DND-41 (cell line): ENCODE data around the gene XNDC1N.
"Not testable (repeated sequence)": the region's sequence is repeated elsewhere in the genome, so short reads cannot be mapped to it uniquely, and the experiment has no call there.

Experiments used
- ATAC-seq: fragments of 200-7000 bp; cut with Tn5 transposase; 3 replicates; pipeline ENCODE4 v1.9.1; 2021; ENCODE audit warnings: low read depth; ENCODE audit not compliant: insufficient read depth
- DNase-seq: peaks from one replicate; pipeline ENCODE4 v3.0.0-alpha.2; 2020
- H2AFZ ChIP-seq: 2 replicates; pipeline ENCODE4 v1.6.0; 2012; ENCODE audit warnings: low read depth, low read length
- H3K27ac ChIP-seq: 2 replicates; pipeline ENCODE4 v1.5.1; 2012; ENCODE audit warnings: low read length, inconsistent platforms
- H3K27me3 ChIP-seq: fragments of 200-600 bp; sonication (generic); 2 replicates; pipeline ENCODE4 v1.6.0; 2012; ENCODE audit warnings: low read length, mild to moderate bottlenecking, inconsistent platforms; ENCODE audit not compliant: insufficient read depth, poor library complexity
- H3K36me3 ChIP-seq: 2 replicates; pipeline ENCODE4 v1.5.1; 2012; ENCODE audit warnings: low read length, inconsistent platforms; ENCODE audit not compliant: insufficient read depth
- H3K4me1 ChIP-seq: 2 replicates; pipeline ENCODE4 v1.5.1; 2012; ENCODE audit warnings: mild to moderate bottlenecking, low read length; ENCODE audit not compliant: insufficient read depth
- H3K4me2 ChIP-seq: 2 replicates; pipeline ENCODE4 v1.6.0; 2012; ENCODE audit warnings: mild to moderate bottlenecking, moderate library complexity, low read length, inconsistent platforms; ENCODE audit not compliant: insufficient read depth
- H3K4me3 ChIP-seq, 2 experiments: fragments of 200-600 bp in 1 of 2; shearing (Covaris generic) in 1 of 2; 2 replicates each; pipeline ENCODE4 v1.5.1; 2012 to 2016; ENCODE audit warnings: inconsistent platforms in 2 of 2, low read length in 2 of 2, mild to moderate bottlenecking in 2 of 2, low read depth in 1 of 2, moderate library complexity in 1 of 2
- H3K79me2 ChIP-seq: 2 replicates; pipeline ENCODE4 v1.6.0; 2012; ENCODE audit warnings: low read length, inconsistent platforms; ENCODE audit not compliant: insufficient read depth
- H3K9ac ChIP-seq: 2 replicates; pipeline ENCODE4 v1.6.0; 2012; ENCODE audit warnings: low read depth, mild to moderate bottlenecking, inconsistent platforms, low read length, moderate library complexity
- H3K9me3 ChIP-seq: 2 replicates; pipeline ENCODE4 v1.5.1; 2012; ENCODE audit warnings: low read length, moderate library complexity, mild to moderate bottlenecking, inconsistent platforms; ENCODE audit not compliant: insufficient read depth, severe bottlenecking
- H4K20me1 ChIP-seq: 2 replicates; pipeline ENCODE4 v1.6.0; 2012; ENCODE audit warnings: low read length; ENCODE audit not compliant: insufficient read depth
- EZH2 ChIP-seq: IDR thresholded peaks from 3 replicates; pipeline ENCODE4 v1.6.1; 2012; ENCODE audit warnings: borderline replicate concordance, low read depth, mild to moderate bottlenecking, moderate library complexity, low read length, inconsistent platforms; ENCODE audit not compliant: severe bottlenecking
- TF ChIP-seq, protein P1 (sequence below): IDR thresholded peaks from 2 replicates; pipeline ENCODE4 v1.5.1; 2012; ENCODE audit warnings: borderline replicate concordance, low read length, moderate library complexity, mild to moderate bottlenecking; ENCODE audit not compliant: poor library complexity, severe bottlenecking; ENCODE audit errors: extremely low read depth

Gene XNDC1N

DNA sequence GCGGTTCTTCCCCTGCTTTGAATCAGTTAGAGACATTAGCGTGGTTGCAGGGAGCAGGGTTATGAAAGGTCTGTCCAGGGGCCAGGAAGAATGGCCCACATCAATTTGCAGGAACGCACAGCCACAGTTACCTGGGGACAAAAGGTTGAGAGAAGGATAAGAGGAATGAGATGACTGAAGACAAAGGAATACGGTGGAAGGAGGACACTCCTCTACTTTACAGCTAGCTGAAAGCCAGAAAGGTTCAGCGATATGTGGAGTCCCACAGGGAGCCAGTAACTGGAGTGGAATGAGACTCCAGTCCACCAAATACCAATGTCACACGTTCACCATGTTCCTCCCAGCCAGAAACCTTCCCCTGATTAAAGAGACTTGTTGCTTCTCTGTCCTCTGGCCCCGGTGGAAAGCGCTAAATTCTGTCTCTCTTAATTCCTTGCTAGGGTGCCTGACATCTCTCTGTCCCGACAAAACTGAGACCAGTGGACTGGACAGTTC is 10.7 kb downstream of the XNDC1N start:
- Histone ChIP-seq H3K79me2 (no peaks in the 10 kb centered on the region), H3K27ac (no peak overlapping the region), H2AFZ (no peak overlapping the region), H3K4me3 (no peak overlapping the region), H3K36me3 (peaks cover 55% of the 10 kb centered on the region), H3K9me3 (no peaks in the 10 kb centered on the region), H4K20me1 (no peaks in the 10 kb centered on the region), H3K9ac (no peak overlapping the region), H3K27me3 (no peaks in the 10 kb centered on the region), H3K4me1 (no peaks in the 10 kb centered on the region), H3K4me2 (no peak overlapping the region)
- no peak for TF ChIP-seq EZH2
- TF ChIP-seq, protein P1, sequence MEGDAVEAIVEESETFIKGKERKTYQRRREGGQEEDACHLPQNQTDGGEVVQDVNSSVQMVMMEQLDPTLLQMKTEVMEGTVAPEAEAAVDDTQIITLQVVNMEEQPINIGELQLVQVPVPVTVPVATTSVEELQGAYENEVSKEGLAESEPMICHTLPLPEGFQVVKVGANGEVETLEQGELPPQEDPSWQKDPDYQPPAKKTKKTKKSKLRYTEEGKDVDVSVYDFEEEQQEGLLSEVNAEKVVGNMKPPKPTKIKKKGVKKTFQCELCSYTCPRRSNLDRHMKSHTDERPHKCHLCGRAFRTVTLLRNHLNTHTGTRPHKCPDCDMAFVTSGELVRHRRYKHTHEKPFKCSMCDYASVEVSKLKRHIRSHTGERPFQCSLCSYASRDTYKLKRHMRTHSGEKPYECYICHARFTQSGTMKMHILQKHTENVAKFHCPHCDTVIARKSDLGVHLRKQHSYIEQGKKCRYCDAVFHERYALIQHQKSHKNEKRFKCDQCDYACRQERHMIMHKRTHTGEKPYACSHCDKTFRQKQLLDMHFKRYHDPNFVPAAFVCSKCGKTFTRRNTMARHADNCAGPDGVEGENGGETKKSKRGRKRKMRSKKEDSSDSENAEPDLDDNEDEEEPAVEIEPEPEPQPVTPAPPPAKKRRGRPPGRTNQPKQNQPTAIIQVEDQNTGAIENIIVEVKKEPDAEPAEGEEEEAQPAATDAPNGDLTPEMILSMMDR: no peak
- DNase-seq (no peak), ATAC-seq (no peak)

DNA sequence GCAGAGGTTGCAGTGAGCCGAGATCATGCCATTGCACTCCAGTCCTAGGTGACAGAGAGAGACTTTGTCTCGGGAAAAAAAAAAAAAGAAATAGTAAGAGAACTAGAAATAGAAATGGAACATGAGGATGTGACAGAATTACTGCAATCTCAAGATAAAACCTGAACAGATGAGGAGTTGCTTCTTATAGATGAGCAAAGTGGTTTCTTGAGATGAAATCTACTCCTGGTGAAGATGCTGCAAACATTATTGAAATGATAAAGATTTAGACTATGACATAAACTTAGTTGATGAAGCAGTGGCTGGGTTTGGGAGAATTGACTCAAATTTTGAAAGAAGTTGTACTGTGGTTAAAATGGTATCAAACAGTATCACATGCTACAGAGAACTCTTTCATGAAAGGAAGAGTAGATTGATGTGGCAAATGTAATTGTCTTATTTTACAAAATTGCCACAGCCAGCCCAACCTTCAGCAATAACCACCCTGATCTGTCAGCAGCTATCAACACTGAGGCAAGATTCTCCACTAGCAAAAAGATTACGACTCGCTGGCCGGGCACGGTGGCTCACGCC is 13.7 kb downstream of the XNDC1N start:
- peaks cover 50% of the 10 kb centered on the region for H3K36me3 ChIP-seq
- no peak overlapping the region for H3K4me2 ChIP-seq
- H3K9me3 ChIP-seq: no peaks in the 10 kb centered on the region
- H3K4me3 ChIP-seq: no peak overlapping the region
- no peak overlapping the region for H2AFZ ChIP-seq
- DNase-seq: no peak
- ATAC-seq: no peak
- H3K79me2 ChIP-seq: no peaks in the 10 kb centered on the region
- H4K20me1 ChIP-seq: no peaks in the 10 kb centered on the region
- H3K27ac ChIP-seq: no peak overlapping the region
- no peaks in the 10 kb centered on the region for H3K27me3 ChIP-seq
- no peak for TF ChIP-seq EZH2
- TF ChIP-seq, protein P1: no peak
- no peaks in the 10 kb centered on the region for H3K4me1 ChIP-seq
- H3K9ac ChIP-seq: no peak overlapping the region

DNA sequence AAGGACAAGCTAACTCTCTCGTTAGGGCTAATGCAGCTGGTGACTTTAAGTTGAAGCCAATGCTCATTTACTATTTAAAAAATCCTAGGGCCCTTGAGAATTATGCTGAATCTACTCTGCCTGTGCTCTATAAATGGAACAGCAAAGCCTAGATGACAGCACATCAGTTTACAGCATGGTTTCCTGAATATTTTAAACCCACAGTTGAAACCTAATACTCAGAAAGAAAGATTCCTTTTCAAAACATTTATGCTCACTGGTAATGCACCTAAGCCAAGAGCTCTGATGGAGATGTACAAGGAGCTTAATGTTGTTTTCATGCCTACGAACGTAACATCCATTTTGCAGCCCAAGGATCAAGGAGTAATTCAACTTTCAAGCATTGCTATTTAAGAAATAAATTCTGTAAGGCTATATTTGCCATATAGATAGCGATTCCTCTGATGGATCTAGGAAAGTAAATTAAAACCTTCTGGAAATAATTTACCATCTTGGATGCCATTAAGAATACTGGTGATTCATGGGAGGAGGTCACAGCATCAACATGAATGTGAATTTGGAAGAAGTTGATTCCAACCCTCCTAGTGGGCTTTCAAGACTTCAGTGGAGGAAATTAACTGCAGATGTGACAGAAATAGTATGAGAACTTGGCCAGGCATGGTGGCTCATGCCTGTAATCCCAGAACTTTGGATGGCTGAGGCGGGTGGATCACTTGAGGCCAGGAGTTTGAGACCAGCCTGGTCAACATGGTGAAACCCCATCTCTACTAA is 14.5 kb downstream of the XNDC1N start:
- no peak overlapping the region for H2AFZ ChIP-seq
- ATAC-seq (no peak), DNase-seq (no peak)
- TF ChIP-seq, protein P1: no peak
- TF ChIP-seq EZH2: no peak
- H3K9me3 ChIP-seq: no peaks in the 10 kb centered on the region
- no peaks in the 10 kb centered on the region for H3K27me3 ChIP-seq
- no peaks in the 10 kb centered on the region for H3K4me1 ChIP-seq
- no peak overlapping the region for H3K9ac ChIP-seq
- H3K27ac ChIP-seq: no peak overlapping the region
- no peaks in the 10 kb centered on the region for H3K79me2 ChIP-seq
- no peak overlapping the region for H3K4me2 ChIP-seq
- H3K4me3 ChIP-seq: no peak overlapping the region
- H3K36me3 ChIP-seq: peaks cover 49% of the 10 kb centered on the region
- no peaks in the 10 kb centered on the region for H4K20me1 ChIP-seq

DNA sequence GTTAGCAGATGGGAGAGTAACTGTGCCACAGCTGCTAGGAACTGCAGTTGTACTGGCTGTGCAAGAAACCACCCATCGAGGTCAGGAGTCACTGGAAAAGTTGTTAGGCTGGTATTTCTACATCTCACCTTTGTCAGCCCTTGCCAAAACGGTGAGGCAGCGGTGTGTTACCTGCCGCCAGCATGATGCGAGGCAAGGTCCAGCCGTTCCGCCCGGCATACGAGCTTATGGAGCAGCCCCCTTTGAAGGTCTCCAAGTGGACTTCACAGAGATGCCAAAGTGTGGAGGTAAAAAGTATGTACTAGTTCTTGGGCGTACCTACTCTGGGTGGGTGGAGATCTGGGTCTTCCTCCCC is 16.4 kb downstream of the XNDC1N start:
- not testable (repeated sequence) for H4K20me1 ChIP-seq, H3K4me1 ChIP-seq, H3K4me2 ChIP-seq, H3K4me3 ChIP-seq, H2AFZ ChIP-seq, H3K27me3 ChIP-seq, H3K9me3 ChIP-seq, H3K9ac ChIP-seq, H3K27ac ChIP-seq, H3K79me2 ChIP-seq, ATAC-seq, DNase-seq
- H3K36me3 ChIP-seq: peaks cover 44% of the 10 kb centered on the region

DNA sequence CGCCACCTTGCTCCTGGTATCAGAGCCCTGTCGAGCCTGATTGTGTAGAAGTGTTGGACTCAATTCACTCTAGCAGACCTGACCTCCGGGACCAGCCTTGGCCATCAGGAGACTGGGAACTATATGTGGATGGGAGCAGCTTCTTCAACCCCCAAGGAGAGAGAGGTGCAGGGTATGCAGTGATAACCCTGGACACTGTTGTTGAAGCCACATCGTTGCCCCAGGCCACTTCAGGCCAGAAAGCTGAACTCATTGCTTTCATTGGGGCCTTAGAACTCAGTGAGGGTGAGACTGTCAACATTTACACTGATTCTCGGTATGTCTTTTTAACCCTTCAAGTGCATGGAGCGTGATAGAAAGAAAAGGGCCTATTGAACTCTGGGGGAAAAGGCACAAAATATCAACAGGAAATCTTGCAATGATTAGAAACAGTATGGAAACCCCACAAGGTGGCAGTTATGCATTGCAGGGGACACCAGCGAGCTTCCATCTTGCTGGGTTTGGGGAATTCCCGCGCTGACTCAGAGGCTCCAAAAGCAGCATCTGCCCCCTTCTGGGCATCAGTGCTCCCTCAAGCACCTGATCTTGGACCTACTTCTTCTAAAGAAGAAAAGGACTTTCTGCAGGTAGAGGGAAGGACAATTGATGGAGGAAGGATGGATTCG is 16.9 kb downstream of the XNDC1N start:
- H3K36me3 ChIP-seq: peaks cover 41% of the 10 kb centered on the region
- not testable (repeated sequence) for H3K4me1 ChIP-seq, ATAC-seq, DNase-seq, H3K9ac ChIP-seq, H3K4me3 ChIP-seq, H2AFZ ChIP-seq, H3K79me2 ChIP-seq, H3K4me2 ChIP-seq, H3K27ac ChIP-seq, H4K20me1 ChIP-seq, H3K27me3 ChIP-seq, H3K9me3 ChIP-seq
